IPS DF 19.7 (cell line): ENCODE measurements around the gene PILRB.
"Not testable (repeated sequence)": the region's sequence is repeated elsewhere in the genome, so short reads cannot be mapped to it uniquely, and the experiment has no call there.

ENCODE experiments used
- DNase-seq: peaks from one replicate; pipeline ENCODE4 v3.0.0-alpha.2; 2013; ENCODE audit warnings: low read depth, low spot score

The PILRB gene

DNA sequence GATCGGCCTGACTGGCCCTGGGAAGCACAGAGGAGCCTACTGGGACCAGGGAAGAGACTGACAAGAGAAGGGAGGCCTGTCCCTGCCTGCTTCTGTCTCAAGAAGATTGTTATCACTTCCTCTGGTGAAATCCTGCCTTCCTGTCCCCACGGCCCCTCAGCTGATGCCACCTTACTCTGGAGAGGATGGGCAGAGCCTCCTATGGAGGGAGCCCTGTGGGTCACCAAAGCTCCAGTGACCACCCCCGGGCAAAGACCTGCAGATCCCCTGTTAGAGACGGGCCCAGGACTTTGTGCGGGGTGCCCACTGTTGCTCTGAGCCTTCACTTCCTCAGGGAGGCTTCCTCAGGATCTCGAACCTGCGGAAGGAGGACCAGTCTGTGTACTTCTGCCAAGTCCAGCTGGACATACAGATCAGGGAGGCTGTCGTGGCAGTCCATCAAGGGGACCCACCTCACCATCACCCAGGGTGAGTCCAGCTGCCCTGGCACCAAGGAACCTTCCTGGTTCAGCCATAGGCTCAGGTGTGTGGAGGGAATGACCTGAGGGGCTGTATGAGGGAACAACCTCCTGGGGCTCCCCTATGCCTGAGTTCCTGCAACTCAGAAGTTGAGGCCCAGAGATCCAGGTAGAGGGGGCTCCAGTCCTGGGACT is 1.4 kb upstream of the PILRB start:
- no peak for DNase-seq

DNA sequence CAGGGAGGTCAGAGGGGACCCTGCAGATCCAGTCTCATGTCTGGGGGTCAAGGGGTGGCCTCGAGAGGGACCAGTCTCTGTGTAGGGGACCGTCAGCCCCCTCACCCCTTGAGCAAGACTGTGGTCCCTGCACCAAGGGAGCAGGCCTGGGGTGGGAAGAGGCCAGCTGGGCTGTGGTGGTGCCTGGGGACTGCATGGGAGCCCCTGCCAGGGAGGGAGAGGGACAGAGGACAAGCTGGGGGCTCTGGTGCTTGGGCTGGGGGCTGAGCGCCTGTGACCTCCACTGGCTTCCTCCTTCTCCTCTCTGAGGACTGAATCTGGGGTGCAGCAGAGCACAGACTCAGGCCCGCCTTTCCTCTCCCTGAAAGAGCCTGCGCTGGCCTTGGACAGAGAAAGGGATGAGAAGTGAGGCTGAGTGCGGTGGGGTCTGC is 771 bp upstream of the PILRB start:
- no peak for DNase-seq

DNA sequence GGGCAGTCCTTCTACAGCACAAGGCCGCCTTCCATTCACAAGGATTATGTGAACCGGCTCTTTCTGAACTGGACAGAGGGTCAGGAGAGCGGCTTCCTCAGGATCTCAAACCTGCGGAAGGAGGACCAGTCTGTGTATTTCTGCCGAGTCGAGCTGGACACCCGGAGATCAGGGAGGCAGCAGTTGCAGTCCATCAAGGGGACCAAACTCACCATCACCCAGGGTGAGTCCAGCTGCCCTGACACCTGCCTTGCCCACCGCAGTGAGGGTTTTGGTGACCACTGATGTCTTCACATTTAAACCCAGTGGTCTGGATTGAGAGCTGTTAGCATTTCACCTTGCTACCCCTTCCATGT is 918 bp downstream of the PILRB start:
- DNase-seq, result no peak

DNA sequence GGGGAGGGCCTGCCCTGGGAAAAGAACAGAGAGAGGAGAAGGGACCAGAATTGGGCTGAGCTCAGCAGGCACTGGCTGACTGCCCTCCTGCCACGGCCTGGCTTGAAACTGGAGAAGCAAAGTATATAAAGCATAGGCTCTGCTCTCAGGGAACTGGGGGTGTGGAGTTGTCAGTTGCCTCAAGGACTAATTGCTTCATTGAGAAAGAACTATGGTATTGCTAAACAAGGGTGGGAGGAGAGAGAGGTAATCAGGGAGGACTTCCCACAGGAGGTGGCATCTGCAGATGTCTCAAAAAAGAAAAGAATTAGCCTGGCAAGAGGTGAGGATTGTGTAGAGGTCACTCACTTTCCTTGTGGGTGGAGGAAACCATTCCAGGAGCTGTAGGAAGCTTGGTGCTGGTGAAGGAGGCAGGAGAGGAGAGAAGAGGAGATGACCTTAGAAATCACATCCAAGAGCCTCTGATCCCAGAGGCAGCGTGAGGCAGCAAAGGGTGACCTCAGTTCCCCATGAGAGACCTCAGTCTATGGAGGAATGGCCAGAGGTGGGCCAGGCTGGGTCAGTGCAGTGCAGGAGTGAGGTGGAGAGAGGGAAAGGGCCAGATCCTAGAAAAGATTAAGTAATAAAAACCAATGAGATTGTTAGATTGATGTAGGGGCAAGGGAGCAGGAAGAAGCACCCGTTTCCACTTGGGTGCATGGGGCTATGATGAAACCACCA is 2.4 kb downstream of the PILRB start:
- DNase-seq, result no peak

DNA sequence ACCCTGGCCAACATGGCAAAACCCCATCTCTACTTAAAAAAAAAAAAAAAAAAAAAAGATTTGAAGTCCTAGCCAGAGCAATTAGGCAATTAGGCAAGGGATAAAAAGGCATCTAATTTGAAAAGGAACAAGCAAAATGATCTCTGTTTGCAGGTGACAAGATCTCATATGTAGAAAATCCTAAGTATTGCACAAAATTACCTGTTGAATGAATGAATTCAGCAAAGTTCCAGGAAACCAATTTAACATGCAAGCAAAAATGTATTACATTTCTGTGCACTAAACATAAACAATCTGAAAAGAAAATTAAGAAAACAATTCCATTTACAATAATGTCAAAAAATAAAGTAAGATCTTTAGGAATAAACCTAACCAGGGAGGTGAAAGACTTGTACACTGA is 5.2 kb downstream of the PILRB start:
- no peak for DNase-seq

DNA sequence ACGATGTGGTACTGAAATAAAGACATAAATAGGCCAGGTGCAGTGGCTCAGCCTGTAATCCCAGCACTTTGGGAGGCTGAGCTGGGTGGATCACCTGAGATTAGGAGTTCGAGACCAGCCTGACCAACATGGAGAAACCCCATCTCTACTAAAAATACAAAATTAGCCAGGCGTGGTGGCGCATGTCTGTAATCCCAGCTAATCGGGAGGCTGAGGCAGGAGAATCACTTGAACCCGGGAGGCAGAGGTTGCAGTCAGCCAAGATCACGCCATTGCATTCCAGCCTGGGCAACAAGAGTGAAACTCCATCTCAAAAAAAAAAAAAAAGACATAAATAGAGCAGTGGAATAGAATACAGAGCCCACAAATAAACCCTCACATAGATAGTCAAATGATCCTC is 5.9 kb downstream of the PILRB start:
- DNase-seq, result not testable (repeated sequence)

DNA sequence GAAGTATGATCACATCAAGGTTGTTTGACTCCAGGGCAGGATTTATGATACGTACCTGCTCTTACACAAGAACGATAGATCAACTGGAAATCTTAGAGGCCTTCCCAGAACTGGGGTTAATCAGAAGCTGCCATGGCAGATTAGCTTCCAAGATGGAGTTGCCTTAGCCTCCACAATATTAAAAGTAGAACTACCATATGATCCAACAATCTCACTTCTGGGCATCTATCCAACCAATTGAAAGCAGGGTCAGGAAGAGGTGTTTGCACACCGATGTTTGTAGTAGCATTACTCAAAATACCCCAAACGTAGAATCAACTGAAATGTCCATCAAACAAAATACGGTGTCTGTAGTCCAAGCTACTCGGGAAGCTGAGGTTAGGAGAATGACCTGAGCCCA is 6.6 kb downstream of the PILRB start:
- no peak for DNase-seq

DNA sequence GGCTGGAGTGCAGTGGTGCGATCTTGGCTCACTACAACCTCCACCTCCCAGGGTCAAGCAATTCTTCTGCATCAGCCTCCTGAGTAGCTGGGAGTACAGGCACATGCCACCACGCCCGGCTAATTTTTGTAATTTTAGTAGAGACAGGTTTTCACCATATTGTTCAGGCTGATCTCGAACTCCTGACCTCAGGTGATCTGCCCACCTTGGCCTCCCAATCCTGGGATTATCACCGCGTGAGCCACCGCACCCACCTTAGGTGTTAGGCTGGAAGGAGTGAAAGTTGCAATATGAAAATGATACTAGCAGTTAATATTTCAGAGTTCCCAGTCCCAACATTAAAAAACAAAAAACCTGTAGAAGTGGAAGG is 8.1 kb downstream of the PILRB start:
- DNase-seq, result not testable (repeated sequence)

DNA sequence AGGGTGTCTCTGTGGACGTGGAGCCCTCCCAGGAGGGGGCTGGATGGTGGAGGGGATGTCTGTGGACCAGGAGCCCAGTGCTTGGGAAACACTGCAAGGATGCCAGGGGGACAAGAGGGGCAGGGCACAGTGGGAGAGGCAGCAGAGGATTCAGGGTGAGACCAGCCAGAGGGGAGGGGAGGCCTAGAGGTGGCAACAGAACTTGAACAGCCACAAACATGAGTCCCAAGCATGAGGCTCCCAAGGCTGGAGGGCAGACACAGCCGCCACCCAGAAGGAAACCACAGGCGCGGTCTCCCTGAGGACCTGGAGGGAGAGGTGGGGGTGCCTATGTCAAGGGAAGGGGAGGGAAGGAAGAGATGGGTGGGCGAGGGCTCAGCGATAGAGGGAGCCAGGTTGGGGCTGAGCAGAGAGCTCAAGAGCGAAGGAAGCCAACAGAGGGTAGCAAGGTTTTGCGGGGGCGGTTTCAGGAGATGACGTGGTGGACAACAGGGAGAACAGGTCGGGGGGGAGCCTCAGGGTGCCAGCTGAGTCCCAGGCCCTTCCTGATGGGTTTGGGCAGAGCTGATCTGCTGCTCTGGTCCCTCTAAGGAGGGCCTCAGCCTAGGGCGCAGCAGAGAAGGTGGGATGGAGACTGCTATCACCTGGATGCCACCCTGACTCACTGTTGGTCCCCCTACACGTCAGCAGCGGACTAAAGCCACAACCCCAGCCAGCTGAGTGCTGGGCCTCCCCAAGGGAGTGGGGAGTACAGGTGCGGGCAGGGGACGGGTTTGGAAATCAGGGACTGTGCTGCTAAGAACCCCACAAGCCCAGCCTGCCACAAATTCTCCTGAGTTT is 8.7 kb downstream of the PILRB start:
- DNase-seq, result no peak

DNA sequence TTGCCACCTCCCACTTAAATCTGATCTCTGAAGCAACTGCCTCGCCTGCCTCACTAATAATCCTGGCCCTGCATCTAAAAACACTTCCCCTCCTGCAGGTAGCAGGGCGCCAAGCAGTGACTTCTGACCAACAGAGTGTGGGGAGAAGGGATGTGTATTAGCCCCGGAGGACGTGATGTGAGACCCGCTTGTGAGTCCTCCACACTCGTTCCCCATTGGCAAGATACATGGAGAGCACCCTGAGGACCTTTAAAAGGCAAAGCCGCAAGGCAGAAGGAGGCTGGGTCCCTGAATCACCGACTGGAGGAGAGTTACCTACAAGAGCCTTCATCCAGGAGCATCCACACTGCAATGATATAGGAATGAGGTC is 9.3 kb downstream of the PILRB start:
- no peak for DNase-seq

DNA sequence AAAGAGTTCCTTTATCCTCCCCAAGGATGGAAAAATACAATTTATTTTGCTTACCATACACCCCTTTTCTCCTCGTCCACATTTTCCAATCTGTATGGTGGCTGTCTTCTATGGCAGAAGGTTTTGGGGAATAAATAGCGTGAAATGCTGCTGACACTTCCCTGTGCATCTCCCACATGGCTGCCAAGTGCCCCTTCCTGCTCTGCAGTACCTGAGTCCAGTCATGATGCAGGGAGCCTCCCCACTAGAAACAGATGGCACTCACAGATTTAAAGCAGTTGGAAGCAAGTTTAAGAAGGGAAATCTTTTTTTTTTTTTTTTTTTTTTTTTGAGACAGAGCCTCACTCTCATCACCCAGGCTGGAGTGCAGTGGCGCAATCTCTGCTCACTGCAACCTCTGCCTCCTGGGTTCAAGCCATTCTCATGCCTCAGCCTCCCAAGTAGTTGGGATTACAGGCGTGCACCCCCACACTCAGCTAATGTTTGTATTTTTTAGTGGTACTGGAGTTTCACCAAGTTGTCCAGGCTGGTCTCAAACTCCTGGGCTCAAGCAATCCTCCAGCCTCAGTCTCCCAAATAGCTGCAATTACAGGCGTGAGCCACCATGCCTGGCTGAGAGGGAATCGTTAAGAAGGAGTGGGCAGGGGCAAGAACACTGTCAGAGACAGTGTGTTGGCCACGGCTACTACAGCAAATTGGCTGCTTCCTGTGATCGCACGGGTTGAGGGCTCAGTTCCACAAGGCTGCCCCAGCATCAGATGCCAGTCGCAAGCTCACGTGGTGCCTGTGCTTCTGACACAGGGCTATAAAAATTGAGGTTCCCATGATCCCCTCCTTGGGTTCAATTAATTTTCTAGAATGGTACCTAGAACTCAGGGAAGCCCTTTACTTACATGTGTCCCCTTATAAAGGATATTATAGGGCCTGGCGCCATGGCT is 10.0 kb downstream of the PILRB start:
- no peak for DNase-seq

DNA sequence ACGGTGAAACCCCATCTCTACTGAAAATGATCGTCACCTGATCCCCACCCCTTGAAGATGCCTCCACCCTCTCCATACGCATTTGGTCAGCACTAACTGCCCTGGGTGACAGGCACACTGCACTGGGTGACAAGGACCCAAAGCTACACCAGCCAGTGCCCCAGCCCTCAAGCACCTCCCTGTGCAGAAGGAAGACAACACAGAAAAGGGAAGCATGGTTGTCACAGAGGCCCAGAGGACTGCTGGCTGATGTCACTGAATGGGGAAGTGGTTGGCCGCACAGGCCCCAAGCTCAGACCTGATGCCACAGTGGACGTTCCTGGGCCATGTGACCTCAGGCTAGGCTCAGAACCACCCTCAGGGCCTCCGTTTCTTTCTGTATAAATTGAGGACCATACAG is 11.2 kb downstream of the PILRB start:
- DNase-seq, result no peak

DNA sequence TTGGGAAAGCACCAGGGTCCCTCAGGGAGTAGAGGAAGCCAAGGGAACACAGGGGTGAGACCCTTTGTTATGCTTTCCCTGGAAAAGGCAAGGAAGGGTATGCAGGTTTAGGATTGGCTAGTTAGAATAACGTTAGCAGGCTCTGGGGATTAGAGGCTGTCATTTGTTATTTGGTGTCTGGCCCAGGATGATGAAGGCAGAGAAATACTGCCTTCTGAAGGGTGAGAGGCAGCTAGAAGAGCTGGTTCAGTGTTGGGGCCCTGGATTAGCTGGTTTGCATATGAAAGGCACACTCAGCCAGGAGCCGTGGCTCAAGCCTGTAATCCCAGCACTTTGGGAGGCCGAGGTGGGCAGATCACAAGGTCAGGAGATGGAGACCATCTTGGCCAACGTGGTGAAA is 12.4 kb downstream of the PILRB start:
- peak; percentile 52 for DNase-seq

DNA sequence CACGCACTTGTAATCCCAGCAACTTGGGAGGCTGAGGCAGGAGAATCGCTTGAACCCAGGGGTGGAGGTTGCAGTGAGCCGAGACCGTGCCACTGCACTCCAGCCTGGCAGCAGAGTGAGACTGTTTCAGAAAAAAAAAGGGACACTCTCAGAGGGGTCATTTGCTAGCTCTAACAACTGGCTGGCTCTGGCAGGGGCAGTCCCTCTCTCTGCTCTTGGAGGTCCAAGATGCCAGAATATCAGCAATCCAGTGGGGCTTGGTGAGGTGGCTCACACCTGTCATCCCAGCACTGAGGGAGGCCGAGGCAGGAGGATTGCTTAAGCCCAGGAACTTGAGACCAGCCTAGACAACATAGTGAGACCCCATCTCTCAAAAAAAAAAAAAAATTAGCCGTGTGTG is 12.8 kb downstream of the PILRB start:
- DNase-seq, result no peak

DNA sequence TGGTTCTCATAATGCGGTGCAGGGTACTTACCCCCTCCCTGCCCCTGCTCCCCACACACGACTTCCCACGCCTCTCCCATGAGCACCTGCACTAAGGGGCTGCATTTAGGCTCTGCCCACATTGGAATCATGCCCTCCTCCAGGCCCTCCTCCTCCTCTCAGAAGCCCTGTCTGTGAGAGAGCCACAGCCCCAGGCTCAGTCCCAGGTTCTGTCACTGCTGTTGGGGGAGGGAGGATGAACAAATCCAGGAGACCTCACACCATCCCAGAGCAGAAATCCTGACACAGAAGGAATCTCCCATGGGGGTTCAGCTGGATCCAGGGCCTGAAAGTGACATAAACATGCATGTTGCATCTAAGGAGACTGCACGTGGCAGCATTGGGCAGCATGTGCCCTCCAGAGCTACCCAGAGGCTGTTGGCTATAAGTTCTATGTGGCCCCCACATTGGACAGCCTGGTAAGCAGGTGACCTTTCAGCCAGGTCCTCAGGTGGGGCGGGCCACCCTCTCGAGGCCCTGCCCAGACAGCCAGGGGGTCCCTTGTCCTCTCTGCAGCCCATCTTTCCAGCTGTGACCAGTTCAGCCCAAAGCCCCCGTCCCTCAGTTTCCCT is 13.7 kb downstream of the PILRB start:
- DNase-seq, result no peak

DNA sequence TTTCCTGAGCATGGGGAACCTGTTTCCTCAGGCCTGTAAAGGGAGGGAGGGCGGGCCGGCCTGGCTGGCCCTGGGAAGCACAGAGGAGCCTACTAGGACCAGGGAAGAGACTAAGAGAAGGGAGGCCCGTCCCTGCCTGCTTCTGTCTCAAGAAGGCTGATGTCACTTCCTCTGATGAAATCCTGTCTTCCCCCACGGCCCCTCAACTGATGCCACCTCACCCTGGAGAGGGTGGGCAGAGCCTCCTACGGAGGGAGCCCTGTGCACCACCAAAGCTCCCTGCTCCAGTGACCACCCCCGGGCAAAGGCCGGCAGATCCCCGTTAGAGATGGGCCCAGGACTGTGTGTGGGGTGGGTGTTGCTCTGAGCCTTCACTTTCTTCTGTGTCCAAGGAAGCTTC is 14.3 kb downstream of the PILRB start:
- no peak for DNase-seq

DNA sequence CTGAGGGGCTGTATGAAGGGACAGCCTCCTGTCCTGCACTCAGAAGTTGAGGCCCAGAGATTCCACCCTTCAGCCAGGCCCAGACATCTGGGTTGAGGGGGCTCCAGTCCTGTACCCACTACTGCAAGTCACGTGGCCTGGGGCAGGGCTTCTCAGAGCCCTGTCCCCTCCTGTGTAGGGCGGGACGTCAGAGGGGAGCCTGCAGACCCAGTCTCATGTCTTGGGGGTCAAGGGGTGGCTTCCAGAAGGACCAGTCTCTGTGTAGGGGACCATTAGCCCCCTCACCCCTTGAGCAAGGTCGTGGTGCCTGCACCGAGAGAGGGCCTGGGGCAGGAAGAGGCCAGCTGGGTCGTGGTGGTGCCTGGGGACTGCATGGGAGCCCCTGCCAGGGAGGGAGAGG is 14.8 kb downstream of the PILRB start:
- DNase-seq, result no peak

DNA sequence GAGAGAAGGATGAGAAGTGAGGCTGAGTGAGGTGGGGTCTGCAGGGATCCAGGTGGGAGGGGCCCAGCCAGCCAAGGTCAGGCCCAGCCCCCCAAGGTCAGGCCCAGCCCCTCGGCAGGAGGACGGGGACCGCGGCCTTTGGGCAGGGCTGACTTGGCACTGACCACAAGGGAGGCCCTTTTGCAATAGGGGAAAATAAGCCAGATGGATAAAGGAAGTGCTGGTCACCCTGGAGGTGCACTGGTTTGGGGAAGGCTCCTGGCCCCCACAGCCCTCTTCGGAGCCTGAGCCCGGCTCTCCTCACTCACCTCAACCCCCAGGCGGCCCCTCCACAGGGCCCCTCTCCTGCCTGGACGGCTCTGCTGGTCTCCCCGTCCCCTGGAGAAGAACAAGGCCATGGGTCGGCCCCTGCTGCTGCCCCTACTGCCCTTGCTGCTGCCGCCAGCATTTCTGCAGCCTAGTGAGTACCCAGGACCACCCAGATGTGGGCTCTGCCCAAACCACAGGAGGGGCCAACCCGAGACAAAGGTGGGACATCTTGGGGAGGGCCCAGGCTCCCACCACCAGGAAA is 15.4 kb downstream of the PILRB start, which contains the start of gene PILRA:
Gene PILRA, plus strand, starts transcription at position 227 of the 571 bp plus-strand sequence. Its CDS starts 170 bp downstream, at position 397.
- DNase-seq, result no peak

DNA sequence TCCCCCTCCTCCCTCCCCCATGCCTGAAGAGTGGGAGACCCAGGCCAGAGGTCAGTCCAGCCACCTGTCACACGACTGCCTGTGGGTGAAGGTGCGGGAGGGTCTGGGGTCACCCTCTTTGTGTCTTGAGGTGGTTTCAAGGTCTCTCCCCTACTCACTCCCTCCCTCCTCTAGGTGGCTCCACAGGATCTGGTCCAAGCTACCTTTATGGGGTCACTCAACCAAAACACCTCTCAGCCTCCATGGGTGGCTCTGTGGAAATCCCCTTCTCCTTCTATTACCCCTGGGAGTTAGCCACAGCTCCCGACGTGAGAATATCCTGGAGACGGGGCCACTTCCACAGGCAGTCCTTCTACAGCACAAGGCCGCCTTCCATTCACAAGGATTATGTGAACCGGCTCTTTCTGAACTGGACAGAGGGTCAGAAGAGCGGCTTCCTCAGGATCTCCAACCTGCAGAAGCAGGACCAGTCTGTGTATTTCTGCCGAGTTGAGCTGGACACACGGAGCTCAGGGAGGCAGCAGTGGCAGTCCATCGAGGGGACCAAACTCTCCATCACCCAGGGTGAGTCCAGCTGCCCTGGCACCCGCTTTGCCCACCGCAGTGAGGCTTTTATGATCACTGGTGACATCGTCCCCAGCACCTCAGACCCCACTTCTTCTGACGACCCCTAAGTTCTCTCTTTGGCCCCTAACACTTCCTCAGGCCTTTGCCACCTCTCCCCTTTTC is 16.1 kb downstream of the PILRB start:
- not testable (repeated sequence) for DNase-seq

DNA sequence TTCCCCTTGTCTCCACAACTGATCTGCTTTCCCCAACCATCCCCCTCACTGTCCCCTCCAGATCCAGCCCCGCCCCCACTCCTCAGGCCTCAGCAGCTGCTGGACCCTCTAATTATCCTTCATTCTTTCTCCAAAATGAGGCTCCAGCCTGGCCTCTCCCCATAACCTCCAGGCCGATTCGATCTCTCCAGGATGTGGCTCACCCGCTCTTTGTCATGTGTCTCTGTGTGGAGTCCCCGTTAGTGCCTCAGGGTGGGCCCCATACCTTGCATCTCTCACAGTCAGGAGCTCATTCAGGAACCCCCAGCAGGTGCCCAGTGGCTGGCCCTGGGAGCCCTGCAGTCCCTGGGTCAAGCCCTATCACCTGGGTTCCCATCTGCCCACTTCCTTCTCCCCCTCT is 16.7 kb downstream of the PILRB start:
- no peak for DNase-seq
